Measurements from ENCODE around the gene PLA2G4A. TPM values are rescaled to one million over a fixed set of nuclear protein-coding genes. Genes with fewer than 3 reads are reported as not detected.

Gene PLA2G4A
- total and polyA plus RNA-seq, 2 donors (not counting 3 experiments of a cell fraction or from before 2014, with no cell fraction given) = 8.2 to 13.3 TPM

DNA sequence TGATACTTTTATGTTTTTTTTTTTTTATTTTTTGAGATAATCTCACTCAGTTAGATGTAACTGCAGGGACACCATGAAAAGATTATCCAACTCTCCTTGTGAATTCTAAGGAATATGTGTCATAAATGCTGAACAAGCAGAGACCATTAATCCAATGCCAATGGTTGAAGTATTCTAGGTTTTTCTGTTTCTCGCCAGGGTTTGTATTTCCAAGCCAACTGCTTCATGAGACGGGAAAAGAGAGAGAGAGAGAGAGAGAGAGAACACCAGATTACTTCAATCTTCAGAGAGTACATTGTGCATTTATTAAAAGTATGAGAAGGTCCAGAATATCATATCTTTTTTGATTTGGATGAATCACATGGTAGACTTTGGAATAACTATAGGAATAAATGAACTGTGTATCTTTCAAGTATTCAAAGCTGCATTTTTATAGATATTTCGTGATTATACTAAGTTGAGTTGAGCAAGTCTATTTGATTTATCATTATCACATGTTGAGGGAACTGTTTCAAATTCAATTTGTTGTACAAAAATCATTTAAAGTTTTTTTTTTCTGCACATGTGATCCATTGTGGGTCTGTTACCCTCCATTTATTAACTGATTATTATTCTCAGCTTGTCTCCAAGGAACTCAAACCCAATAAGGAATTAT, 108.4 kb downstream of the PLA2G4A start:
- ChIA-PET POLR2A (no interaction called here), CTCF (interaction anchor here (1.2 kb wide), 1 partner anchor 20 kb away, joined by 3 read pairs; no protein-coding TSS in a partner anchor)
- BruUV-seq (replicated peaks) = no TSS peak
- H3K4me1 ChIP-seq (ENCODE audit: control insufficient read depth, extremely low read depth, insufficient read depth, low read length) = no peaks in the 10 kb centered on the region
- H3K79me2 ChIP-seq (ENCODE audit: control insufficient read depth, insufficient read depth, low read length) = no peaks in the 10 kb centered on the region
- no peaks in the 10 kb centered on the region for H3K36me3 ChIP-seq (ENCODE audit: control insufficient read depth in 2 of 2, extremely low read depth in 1 of 2, insufficient read depth in 2 of 2, low read length in 2 of 2)
- DNase-seq (ENCODE audit: low read depth, low spot score) (no peak), FAIRE-seq (no peak)
- no peaks in the 10 kb centered on the region for H3K27me3 ChIP-seq (ENCODE audit: control insufficient read depth in 2 of 2, insufficient read depth in 2 of 2, low read length in 2 of 2)
- no peaks in the 10 kb centered on the region for H3K9me1 ChIP-seq (replicated peaks; ENCODE audit: control insufficient read depth, extremely low read depth, insufficient read depth, low read length)
- H3K9ac ChIP-seq (replicated peaks; ENCODE audit: extremely low read depth, insufficient read depth, low read length) = no peak overlapping the region
- no peak overlapping the region for H3K27ac ChIP-seq (ENCODE audit: insufficient read depth, low read depth, low read length)
- H3K4me2 ChIP-seq (ENCODE audit: insufficient read depth, low read length) = no peak overlapping the region
- H3K9me3 ChIP-seq (replicated peaks; ENCODE audit: control insufficient read depth, insufficient read depth, low read length) = no peaks in the 10 kb centered on the region
- no peaks in the 10 kb centered on the region for H4K20me1 ChIP-seq (replicated peaks; ENCODE audit: control insufficient read depth, extremely low read depth, insufficient read depth, low read length)
- intact Hi-C loops (cut with micrococcal nuclease) = no loop called here
- H2AFZ ChIP-seq (ENCODE audit: low read depth, low read length) = no peak overlapping the region
- dilution Hi-C loops (cut with MboI; ENCODE audit: extremely low pct_ligation_motif_present, low sequenced_read_pairs) = no loop called here
- H3K4me3 ChIP-seq (replicated peaks in 1 of 3; ENCODE audit: insufficient read depth in 1 of 3, low read depth in 1 of 3, low read length in 3 of 3) = no peak overlapping the region
- no peak for TF ChIP-seq FOS (IDR thresholded peaks at IDR 0.05; ENCODE audit: borderline replicate concordance, insufficient read depth, low read length)
- TF ChIP-seq, protein P1, sequence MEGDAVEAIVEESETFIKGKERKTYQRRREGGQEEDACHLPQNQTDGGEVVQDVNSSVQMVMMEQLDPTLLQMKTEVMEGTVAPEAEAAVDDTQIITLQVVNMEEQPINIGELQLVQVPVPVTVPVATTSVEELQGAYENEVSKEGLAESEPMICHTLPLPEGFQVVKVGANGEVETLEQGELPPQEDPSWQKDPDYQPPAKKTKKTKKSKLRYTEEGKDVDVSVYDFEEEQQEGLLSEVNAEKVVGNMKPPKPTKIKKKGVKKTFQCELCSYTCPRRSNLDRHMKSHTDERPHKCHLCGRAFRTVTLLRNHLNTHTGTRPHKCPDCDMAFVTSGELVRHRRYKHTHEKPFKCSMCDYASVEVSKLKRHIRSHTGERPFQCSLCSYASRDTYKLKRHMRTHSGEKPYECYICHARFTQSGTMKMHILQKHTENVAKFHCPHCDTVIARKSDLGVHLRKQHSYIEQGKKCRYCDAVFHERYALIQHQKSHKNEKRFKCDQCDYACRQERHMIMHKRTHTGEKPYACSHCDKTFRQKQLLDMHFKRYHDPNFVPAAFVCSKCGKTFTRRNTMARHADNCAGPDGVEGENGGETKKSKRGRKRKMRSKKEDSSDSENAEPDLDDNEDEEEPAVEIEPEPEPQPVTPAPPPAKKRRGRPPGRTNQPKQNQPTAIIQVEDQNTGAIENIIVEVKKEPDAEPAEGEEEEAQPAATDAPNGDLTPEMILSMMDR (IDR thresholded peaks at IDR 0.05; ENCODE audit: extremely low read depth in 1 of 2, insufficient read depth in 1 of 2, low read depth in 1 of 2, low read length in 2 of 2) = no peak

DNA sequence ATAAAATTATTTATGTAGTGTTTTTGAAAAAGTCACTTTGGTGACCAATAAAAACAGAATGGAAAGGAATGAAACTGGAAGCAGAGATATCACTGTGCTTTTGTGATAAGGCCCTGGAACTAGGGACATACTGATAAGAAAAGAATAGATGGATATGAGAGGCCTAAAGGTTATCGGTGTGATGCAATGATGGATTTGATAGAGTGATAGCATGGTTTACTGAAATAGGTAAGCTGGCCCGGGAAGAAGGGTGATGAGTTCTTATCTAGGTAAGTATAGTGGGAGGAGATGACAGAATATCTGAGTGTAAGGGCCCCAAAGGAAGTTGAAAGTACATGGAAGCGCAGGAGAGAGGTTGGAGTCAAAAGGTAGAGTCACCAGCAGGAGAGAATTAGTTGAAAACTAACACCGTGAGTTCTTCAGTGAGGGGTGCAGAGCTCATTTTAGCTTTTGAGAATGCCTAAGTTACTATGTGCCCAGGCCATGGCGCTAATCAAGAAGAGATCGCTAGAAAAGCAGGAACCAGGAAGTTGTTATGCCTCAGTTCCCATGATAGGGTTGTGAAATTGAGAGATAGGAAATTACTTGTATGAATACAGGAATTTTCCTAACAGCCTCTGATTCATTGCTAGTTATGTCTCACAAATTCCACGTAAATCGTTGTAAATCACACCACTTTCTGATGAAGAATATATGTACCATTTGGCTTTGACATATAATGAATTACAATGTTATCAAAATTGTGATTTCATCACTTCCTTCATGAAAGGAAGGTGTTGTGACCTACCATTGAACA, 115.3 kb downstream of the PLA2G4A start:
- Histone ChIP-seq H3K9me3 (replicated peaks; ENCODE audit: control insufficient read depth, insufficient read depth, low read length) (no peaks in the 10 kb centered on the region), H3K4me1 (ENCODE audit: control insufficient read depth, extremely low read depth, insufficient read depth, low read length) (peaks cover 59% of the 10 kb centered on the region), H3K4me3 (replicated peaks in 1 of 3; ENCODE audit: insufficient read depth in 1 of 3, low read depth in 1 of 3, low read length in 3 of 3) (no peak overlapping the region), H4K20me1 (replicated peaks; ENCODE audit: control insufficient read depth, extremely low read depth, insufficient read depth, low read length) (no peaks in the 10 kb centered on the region), H3K4me2 (ENCODE audit: insufficient read depth, low read length) (peak overlapping the region; percentile 37), H3K27me3 (ENCODE audit: control insufficient read depth in 2 of 2, insufficient read depth in 2 of 2, low read length in 2 of 2) (no peaks in the 10 kb centered on the region), H2AFZ (ENCODE audit: low read depth, low read length) (peak overlapping the region; percentile 55), H3K27ac (ENCODE audit: insufficient read depth, low read depth, low read length) (peak overlapping the region; percentile 99), H3K79me2 (ENCODE audit: control insufficient read depth, insufficient read depth, low read length) (no peaks in the 10 kb centered on the region), H3K9ac (replicated peaks; ENCODE audit: extremely low read depth, insufficient read depth, low read length) (peak overlapping the region; percentile 56), H3K36me3 (ENCODE audit: control insufficient read depth in 2 of 2, extremely low read depth in 1 of 2, insufficient read depth in 2 of 2, low read length in 2 of 2) (no peaks in the 10 kb centered on the region), H3K9me1 (replicated peaks; ENCODE audit: control insufficient read depth, extremely low read depth, insufficient read depth, low read length) (no peaks in the 10 kb centered on the region)
- dilution Hi-C loops (cut with MboI; ENCODE audit: extremely low pct_ligation_motif_present, low sequenced_read_pairs) (no loop called here), intact Hi-C loops (cut with micrococcal nuclease) (loop anchor here (1.0 to 2.0 kb wide), 5 partner anchors 17 to 502 kb away; partner anchors contain the start of gene PTGS2)
- FAIRE-seq (peak; percentile 72), DNase-seq (ENCODE audit: low read depth, low spot score) (peak; percentile 94)
- TF ChIP-seq POLR2AphosphoS5 (IDR thresholded peaks at IDR 0.05; ENCODE audit: insufficient read depth, low read depth, low read length) (peak; percentile 19), JUN (IDR thresholded peaks at IDR 0.05; ENCODE audit: borderline replicate concordance, insufficient read depth, insufficient read length, low read depth) (peak; percentile 83), FOS (IDR thresholded peaks at IDR 0.05; ENCODE audit: borderline replicate concordance, insufficient read depth, low read length) (peak; percentile 63), GATA2 (IDR thresholded peaks at IDR 0.05; ENCODE audit: insufficient read depth, insufficient read length, low read depth, low read length) (peak; percentile 97), POLR2A (IDR thresholded peaks at IDR 0.05; ENCODE audit: low read depth, low read length) (peak; percentile 67), MYC (IDR thresholded peaks at IDR 0.05; ENCODE audit: low read depth, low read length) (no peak), EZH2 (IDR thresholded peaks at IDR 0.05; ENCODE audit: borderline replicate concordance, low read depth, low read length, severe bottlenecking) (no peak)
- CTCF ChIA-PET = interaction anchor here (0.8 to 1.2 kb wide), 3 partner anchors 31 to 42 kb away, joined by 3 to 4 read pairs (median 3); no protein-coding TSS in a partner anchor
- POLR2A ChIA-PET = no interaction called here
- BruUV-seq (replicated peaks) = TSS peak; percentile 23
